Hematopoietic multipotent progenitor cell treated with erythropoietin and hydrocortisone succinate and interleukin-3 and kit ligand, for 6 days (in vitro differentiated cells): Measurements from ENCODE around the gene CEP97.

Experiments used
- DNase-seq: peaks from one replicate; pipeline ENCODE4 v3.0.0-alpha.2; 2015

Gene CEP97

GRCh38 chr3:101816215-101817149 is 92.1 kb downstream of the CEP97 start:
- no peak for DNase-seq

- no peak for DNase-seq
Observed at GRCh38 chr3:101817992-101818391, 93.6 kb downstream of the CEP97 start.

GRCh38 chr3:101819649-101820206 is 95.3 kb downstream of the CEP97 start:
- DNase-seq = no peak
